ENCODE data around the gene PER1. TPM values are rescaled to one million over a fixed set of nuclear protein-coding genes. Genes with fewer than 3 reads are reported as not detected.

Gene PER1
- total RNA-seq, 4 donors from 2014 or later: 55.9 to 211 (median 109) TPM

- Histone ChIP-seq H3K36me3 (no peaks in the 10 kb centered on the region), H3K27me3 (peaks cover 77% of the 10 kb centered on the region), H3K4me3 (no peak overlapping the region), H3K4me1 (peaks cover 23 to 46% (median 31%) of the 10 kb centered on the region in 4 donors), H3K27ac (no peak overlapping the region), H3K9me3 (no peaks in the 10 kb centered on the region)
- in situ Hi-C loops (cut with MboI; ENCODE audit: low pct_ligation_motif_present in 1 of 4, low pct_unique_long_range_greater_than_20kb in 1 of 4, low sequenced_read_pairs in 3 of 4) (loop anchor here in 1 of 4 donors (10.0 kb wide), 1 partner anchor 52 kb away; no protein-coding TSS in a partner anchor), intact Hi-C loops (cut with DNase I; ENCODE audit: low total_unique reads) (no loop called here)
- 19 to 37% methylated on average over 6 to 18 of the region's 18 CpGs for WGBS, 2 donors (ENCODE audit: low coverage in 1 of 2)
- no peak for DNase-seq
- no peak for TF ChIP-seq POLR2AphosphoS5 (IDR thresholded peaks at IDR 0.05)
- no peak for TF ChIP-seq POLR2A (IDR thresholded peaks at IDR 0.05)
- no peak for TF ChIP-seq CTCF (IDR thresholded peaks at IDR 0.05)
- no peak for TF ChIP-seq EP300 (IDR thresholded peaks at IDR 0.05; ENCODE audit: low read depth)
These were observed 35.4 kb downstream of the PER1 start for GRCh38 chr17:8116776-8117175.

GRCh38 chr17:8110907-8111306, 41.3 kb downstream of the PER1 start:
- H3K4me1 ChIP-seq: peaks cover 4 to 10% (median 7%) of the 10 kb centered on the region in 4 donors
- DNase-seq: no peak
- H3K9me3 ChIP-seq: no peaks in the 10 kb centered on the region
- no peaks in the 10 kb centered on the region for H3K36me3 ChIP-seq
- H3K27me3 ChIP-seq: peaks cover 80% of the 10 kb centered on the region
- 93% methylated on average over 6 of the region's 6 CpGs; no CpG with 5 or more reads in 1 of the 2 donors for WGBS, 2 donors (ENCODE audit: low coverage in 1 of 2)
- no peak overlapping the region for H3K4me3 ChIP-seq
- intact Hi-C loops (cut with DNase I; ENCODE audit: low total_unique reads): no loop called here
- in situ Hi-C loops (cut with MboI; ENCODE audit: low pct_ligation_motif_present in 1 of 4, low pct_unique_long_range_greater_than_20kb in 1 of 4, low sequenced_read_pairs in 3 of 4): loop anchor here in 1 of 4 donors (10.0 kb wide), 1 partner anchor 46 kb away; no protein-coding TSS in a partner anchor
- no peak overlapping the region for H3K27ac ChIP-seq
- TF ChIP-seq CTCF (IDR thresholded peaks at IDR 0.05): no peak
- no peak for TF ChIP-seq EP300 (IDR thresholded peaks at IDR 0.05; ENCODE audit: low read depth)
- TF ChIP-seq POLR2AphosphoS5 (IDR thresholded peaks at IDR 0.05): no peak
- TF ChIP-seq POLR2A (IDR thresholded peaks at IDR 0.05): no peak

GRCh38 chr17:8110456-8110804, 41.8 kb downstream of the PER1 start:
- no peaks in the 10 kb centered on the region for H3K9me3 ChIP-seq
- in situ Hi-C loops (cut with MboI; ENCODE audit: low pct_ligation_motif_present in 1 of 4, low pct_unique_long_range_greater_than_20kb in 1 of 4, low sequenced_read_pairs in 3 of 4): loop anchor here in 1 of 4 donors (10.0 kb wide), 1 partner anchor 46 kb away; no protein-coding TSS in a partner anchor
- intact Hi-C loops (cut with DNase I; ENCODE audit: low total_unique reads): no loop called here
- DNase-seq: no peak
- no peak for TF ChIP-seq POLR2A (IDR thresholded peaks at IDR 0.05)
- TF ChIP-seq CTCF (IDR thresholded peaks at IDR 0.05): peak in 1 of 5 experiments; percentile 7
- no peak for TF ChIP-seq EP300 (IDR thresholded peaks at IDR 0.05; ENCODE audit: low read depth)
- TF ChIP-seq POLR2AphosphoS5 (IDR thresholded peaks at IDR 0.05): no peak
- peak overlapping the region in 1 of 4 donors; percentile 42 for H3K4me3 ChIP-seq
- H3K36me3 ChIP-seq: no peaks in the 10 kb centered on the region
- H3K4me1 ChIP-seq: peaks cover 4 to 10% (median 7%) of the 10 kb centered on the region in 4 donors
- H3K27ac ChIP-seq: no peak overlapping the region
- H3K27me3 ChIP-seq: peaks cover 75% of the 10 kb centered on the region
- WGBS, 2 donors (ENCODE audit: low coverage in 1 of 2): 15 to 50% methylated on average over 2 to 10 of the region's 10 CpGs

GRCh38 chr17:8109661-8110455, 42.3 kb downstream of the PER1 start:
- Histone ChIP-seq H3K4me3 (peak overlapping the region in 2 of 4 donors; percentile 39 to 42), H3K27me3 (peaks cover 69% of the 10 kb centered on the region), H3K27ac (no peak overlapping the region), H3K4me1 (peaks cover 4 to 10% (median 7%) of the 10 kb centered on the region in 4 donors), H3K9me3 (no peaks in the 10 kb centered on the region), H3K36me3 (no peaks in the 10 kb centered on the region)
- TF ChIP-seq EP300 (IDR thresholded peaks at IDR 0.05; ENCODE audit: low read depth) (no peak), CTCF (IDR thresholded peaks at IDR 0.05) (peak; percentile 77 to 93 (median 87)), POLR2A (IDR thresholded peaks at IDR 0.05) (no peak)
- peak; percentile 78 for DNase-seq
- in situ Hi-C loops (cut with MboI; ENCODE audit: low pct_ligation_motif_present in 1 of 4, low pct_unique_long_range_greater_than_20kb in 1 of 4, low sequenced_read_pairs in 3 of 4) (loop anchor here in 1 of 4 donors (10.0 kb wide), 1 partner anchor 45 kb away; no protein-coding TSS in a partner anchor), intact Hi-C loops (cut with DNase I; ENCODE audit: low total_unique reads) (no loop called here)
- WGBS, 2 donors (ENCODE audit: low coverage in 1 of 2): 0 to 12% methylated on average over 4 to 52 of the region's 63 CpGs

Measured in transverse colon (tissue), 4 donors.